Measurements from ENCODE around the gene SAPCD2. TPM values are rescaled to one million over a fixed set of nuclear protein-coding genes. Genes with fewer than 3 reads are reported as not detected.

The SAPCD2 gene
- total and polyA plus RNA-seq, 9 donors, result 0.10 to 0.62 (median 0.31) TPM; not detected in 2

DNA sequence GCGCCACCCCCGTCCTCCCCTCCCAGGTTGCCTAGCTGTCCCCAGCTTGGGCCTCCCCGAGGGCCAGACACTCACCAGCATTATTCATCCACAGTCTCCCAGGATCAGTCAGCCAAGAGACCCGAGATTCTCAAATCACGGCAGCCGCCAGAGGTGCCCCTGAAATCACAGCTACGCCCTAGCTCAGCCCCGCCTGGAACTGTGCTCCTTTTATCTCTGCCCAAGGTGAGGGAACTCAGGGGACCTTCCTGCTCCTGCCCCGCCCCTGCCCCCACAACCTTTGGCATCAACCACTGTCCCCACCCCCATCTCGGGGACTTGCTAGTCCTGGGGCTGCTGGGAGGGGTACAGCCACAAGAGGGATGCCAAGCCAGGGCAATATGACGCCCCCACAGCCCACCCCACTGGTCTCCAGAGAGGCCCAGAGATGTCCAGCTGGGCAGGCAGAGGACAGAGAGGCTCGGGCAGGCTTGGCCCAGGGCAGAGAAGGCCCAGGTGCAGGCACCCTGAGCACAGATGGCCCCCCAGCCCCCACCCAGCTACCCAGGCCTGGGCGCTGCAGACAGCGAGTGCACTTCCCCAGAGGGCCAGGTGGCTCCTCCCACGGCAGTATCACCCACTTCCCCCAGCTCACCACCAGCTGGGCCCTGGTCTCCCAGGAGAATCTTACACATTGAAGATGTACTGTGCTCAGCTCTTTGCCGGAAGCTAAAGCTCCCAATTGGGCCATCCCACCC lies 38.3 kb downstream of the SAPCD2 start, which contains the start of gene FUT7:
Gene FUT7, minus strand, starts transcription at position 185 of the 737 bp plus-strand sequence. Its CDS starts 97 bp downstream, at position 88.
- Histone ChIP-seq H3K27ac (no peak within 1 kb of the TSS), H3K27me3 (no peaks in the 10 kb centered on the region), H3K9me3 (no peaks in the 10 kb centered on the region), H3K36me3 (no peaks in the 10 kb centered on the region), H3K4me3 (no peak within 1 kb of the TSS), H3K4me1 (ENCODE audit: insufficient read depth) (peaks cover 4% of the 10 kb centered on the region)
- intact Hi-C loops (cut with DNase I), result loop anchor here in 2 of 4 donors (5.0 kb wide), 3 partner anchors 80 to 245 kb away; partner anchors contain the start of genes LCN12 (in 1 of the 2) and PHPT1 (in 1 of the 2)
- WGBS, 3 donors, result 57 to 71% (median 63%) methylated on average over 14 to 16 of the region's 16 CpGs
- TF ChIP-seq POLR2A (IDR thresholded peaks at IDR 0.05), result no peak
- TF ChIP-seq, protein P1, sequence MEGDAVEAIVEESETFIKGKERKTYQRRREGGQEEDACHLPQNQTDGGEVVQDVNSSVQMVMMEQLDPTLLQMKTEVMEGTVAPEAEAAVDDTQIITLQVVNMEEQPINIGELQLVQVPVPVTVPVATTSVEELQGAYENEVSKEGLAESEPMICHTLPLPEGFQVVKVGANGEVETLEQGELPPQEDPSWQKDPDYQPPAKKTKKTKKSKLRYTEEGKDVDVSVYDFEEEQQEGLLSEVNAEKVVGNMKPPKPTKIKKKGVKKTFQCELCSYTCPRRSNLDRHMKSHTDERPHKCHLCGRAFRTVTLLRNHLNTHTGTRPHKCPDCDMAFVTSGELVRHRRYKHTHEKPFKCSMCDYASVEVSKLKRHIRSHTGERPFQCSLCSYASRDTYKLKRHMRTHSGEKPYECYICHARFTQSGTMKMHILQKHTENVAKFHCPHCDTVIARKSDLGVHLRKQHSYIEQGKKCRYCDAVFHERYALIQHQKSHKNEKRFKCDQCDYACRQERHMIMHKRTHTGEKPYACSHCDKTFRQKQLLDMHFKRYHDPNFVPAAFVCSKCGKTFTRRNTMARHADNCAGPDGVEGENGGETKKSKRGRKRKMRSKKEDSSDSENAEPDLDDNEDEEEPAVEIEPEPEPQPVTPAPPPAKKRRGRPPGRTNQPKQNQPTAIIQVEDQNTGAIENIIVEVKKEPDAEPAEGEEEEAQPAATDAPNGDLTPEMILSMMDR (IDR thresholded peaks at IDR 0.05), result no peak
- TF ChIP-seq EP300 (IDR thresholded peaks at IDR 0.05), result no peak
- no peak for DNase-seq

DNA sequence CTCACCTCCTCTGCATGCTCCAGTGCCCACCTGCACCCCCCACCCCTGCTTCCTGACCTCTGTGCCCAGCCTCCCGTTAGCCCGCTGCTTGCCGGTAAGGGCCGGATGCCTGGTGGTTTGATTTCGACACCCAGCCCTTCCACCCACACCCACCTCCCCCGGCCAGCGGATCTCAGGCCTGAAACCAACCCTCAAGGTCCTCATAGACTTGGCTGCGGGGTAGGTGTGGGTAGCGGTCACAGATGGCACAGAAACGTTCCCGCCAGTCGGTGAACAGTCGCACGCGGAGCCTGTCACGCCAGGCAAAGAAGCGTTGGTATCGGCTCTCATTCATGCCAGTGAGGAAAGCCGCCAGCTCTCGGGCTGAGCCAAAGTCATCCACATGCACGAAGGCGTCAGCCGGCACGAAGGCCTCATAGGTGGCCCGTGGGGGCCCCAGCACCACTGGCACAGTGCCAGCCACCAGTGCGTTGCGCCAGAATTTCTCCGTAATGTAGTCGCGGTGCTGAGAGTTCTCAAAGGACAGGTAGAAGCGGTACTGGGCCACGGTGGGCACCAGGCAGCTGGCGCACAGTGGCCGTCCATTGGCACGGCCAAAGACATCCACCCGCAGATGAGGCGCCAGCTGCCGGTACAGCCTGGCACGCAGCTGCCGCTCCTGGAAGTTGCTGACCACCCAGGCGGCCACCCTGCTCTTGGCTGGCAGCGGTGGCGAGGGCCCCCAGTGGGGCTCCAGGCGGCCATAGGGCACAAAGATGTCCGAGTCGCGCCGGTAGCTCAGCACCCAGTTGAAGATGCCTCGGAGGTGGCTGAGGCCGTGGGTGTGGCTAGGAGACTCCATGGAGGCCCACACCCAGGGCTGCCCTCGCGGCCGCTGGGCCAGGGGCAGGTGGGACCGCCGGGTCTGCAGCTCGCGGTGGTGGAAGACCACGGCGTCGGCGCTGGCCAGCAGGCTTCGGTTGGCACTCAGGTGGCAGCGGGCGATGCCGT lies 39.5 kb downstream of the SAPCD2 start:
- Histone ChIP-seq H3K4me1 (ENCODE audit: insufficient read depth) (peaks cover 4% of the 10 kb centered on the region), H3K4me3 (no peak overlapping the region), H3K27ac (no peak overlapping the region), H3K36me3 (no peaks in the 10 kb centered on the region), H3K9me3 (no peaks in the 10 kb centered on the region), H3K27me3 (no peaks in the 10 kb centered on the region)
- intact Hi-C loops (cut with DNase I), result loop anchor here in 2 of 4 donors (5.0 kb wide), 3 partner anchors 79 to 244 kb away; partner anchors contain the start of genes LCN12 (in 1 of the 2) and PHPT1 (in 1 of the 2)
- TF ChIP-seq, protein P1 (IDR thresholded peaks at IDR 0.05), result no peak
- TF ChIP-seq POLR2A (IDR thresholded peaks at IDR 0.05) (no peak), EP300 (IDR thresholded peaks at IDR 0.05) (no peak)
- no peak for DNase-seq
- WGBS, 3 donors, result 84 to 86% (median 86%) methylated on average over 51 to 65 of the region's 65 CpGs

DNA sequence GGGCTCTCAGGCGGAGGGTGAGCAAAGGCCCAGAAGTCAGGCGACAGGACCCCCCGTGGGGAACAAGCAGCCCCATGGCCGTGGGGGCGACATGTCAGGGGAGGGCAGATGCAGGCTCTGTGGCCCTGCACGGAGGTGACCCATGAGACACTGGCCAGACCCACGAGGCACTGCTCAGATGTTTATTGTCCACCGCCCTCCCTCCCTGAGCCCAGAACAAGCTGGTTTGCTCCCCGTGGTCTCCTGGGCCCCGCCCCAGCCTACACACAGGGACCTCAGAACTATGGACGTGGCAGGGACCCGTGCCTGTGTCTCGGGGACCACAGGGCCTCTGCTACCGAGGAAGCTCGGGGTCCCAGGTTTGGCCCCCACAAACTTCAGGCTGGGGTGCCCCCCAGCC lies 40.4 kb downstream of the SAPCD2 start:
- intact Hi-C loops (cut with DNase I), result loop anchor here in 2 of 4 donors (5.0 kb wide), 3 partner anchors 78 to 243 kb away; partner anchors contain the start of genes LCN12 (in 1 of the 2) and PHPT1 (in 1 of the 2)
- H3K27me3 ChIP-seq, result no peaks in the 10 kb centered on the region

More for the DNA sequence above, 40.4 kb downstream of the SAPCD2 start:
- TF ChIP-seq EP300 (IDR thresholded peaks at IDR 0.05) (no peak), POLR2A (IDR thresholded peaks at IDR 0.05) (no peak)
- TF ChIP-seq, protein P1 (IDR thresholded peaks at IDR 0.05), result no peak
- no peak overlapping the region for H3K4me3 ChIP-seq
- no peaks in the 10 kb centered on the region for H3K9me3 ChIP-seq
- H3K36me3 ChIP-seq, result no peaks in the 10 kb centered on the region
- no peak for DNase-seq
- 75 to 86% (median 80%) methylated on average over 15 of the region's 15 CpGs for WGBS, 3 donors
- no peak overlapping the region for H3K27ac ChIP-seq
- H3K4me1 ChIP-seq (ENCODE audit: insufficient read depth), result peaks cover 3% of the 10 kb centered on the region

Data from ovary (tissue), 9 donors.